ENCODE results near the gene TSSC4. TPM values are rescaled to one million over a fixed set of nuclear protein-coding genes. Genes with fewer than 3 reads are reported as not detected.

TSSC4 gene
- total RNA-seq, 2 donors from 2014 or later, result 35.6 to 59.0 TPM

DNA sequence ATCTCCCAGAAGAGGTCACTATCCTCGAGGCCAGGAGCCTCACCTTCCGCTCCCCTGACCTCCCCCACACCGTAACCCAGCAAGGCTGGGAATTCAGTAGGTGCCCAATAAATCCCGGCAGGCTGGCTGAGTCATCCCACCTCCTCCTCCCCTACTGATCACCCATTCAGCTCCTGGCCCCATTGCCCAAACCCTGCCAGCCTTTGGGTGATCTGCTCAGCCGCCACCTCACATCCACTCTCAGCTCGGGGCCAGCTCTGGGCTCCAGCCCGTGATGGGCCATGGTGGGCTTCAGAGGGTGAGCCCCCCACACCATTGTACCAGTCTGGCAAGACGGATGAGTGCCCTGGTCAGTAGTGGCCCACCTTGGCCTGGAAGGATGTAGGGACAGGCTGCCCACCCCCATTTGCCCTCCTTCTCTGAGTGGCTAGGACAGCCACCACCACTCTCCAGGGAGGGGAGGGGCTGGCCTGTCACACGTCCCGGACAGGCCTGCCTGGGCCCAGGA is 35.5 kb downstream of the TSSC4 start:
- H3K27ac ChIP-seq, result no peak overlapping the region
- TF ChIP-seq, protein P1, sequence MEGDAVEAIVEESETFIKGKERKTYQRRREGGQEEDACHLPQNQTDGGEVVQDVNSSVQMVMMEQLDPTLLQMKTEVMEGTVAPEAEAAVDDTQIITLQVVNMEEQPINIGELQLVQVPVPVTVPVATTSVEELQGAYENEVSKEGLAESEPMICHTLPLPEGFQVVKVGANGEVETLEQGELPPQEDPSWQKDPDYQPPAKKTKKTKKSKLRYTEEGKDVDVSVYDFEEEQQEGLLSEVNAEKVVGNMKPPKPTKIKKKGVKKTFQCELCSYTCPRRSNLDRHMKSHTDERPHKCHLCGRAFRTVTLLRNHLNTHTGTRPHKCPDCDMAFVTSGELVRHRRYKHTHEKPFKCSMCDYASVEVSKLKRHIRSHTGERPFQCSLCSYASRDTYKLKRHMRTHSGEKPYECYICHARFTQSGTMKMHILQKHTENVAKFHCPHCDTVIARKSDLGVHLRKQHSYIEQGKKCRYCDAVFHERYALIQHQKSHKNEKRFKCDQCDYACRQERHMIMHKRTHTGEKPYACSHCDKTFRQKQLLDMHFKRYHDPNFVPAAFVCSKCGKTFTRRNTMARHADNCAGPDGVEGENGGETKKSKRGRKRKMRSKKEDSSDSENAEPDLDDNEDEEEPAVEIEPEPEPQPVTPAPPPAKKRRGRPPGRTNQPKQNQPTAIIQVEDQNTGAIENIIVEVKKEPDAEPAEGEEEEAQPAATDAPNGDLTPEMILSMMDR (IDR thresholded peaks at IDR 0.05), result no peak
- no peaks in the 10 kb centered on the region for H3K27me3 ChIP-seq
- no peak for DNase-seq
- H3K9me3 ChIP-seq, result no peaks in the 10 kb centered on the region
- intact Hi-C loops (cut with DNase I), result no loop called here
- H3K9ac ChIP-seq (ENCODE audit: low read depth in 2 of 2, low read length in 2 of 2), result no peak overlapping the region
- no peak overlapping the region for H3K4me3 ChIP-seq
- H3K4me1 ChIP-seq, result no peaks in the 10 kb centered on the region
- H3K36me3 ChIP-seq, result no peaks in the 10 kb centered on the region

DNA sequence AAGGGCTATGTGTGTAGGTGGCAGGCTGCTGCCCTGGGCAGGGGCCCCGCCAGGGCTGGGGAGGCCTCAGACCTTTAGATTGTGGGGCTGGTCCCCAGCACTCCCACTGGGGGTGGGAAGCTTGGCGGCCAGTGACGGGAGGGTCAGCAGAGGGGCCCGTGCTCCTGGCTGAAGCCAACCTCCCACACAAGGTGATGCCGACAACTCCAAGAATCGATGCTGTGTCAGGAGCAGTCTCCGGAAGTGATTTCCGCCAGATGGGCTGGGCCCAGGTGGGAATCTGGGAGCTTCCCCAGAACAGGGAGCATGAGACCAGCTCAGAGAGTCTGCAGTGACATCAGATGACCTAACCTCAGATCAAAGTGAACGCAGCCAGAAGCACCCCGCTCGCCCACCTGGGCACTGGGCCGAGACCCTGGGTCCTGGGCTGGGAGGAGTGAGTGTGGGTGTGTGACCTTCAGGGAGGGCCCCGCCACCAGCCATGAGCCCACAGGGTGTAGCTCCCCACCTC is 36.0 kb downstream of the TSSC4 start:
- no peak overlapping the region for H3K4me3 ChIP-seq
- no peak for DNase-seq
- TF ChIP-seq, protein P1 (IDR thresholded peaks at IDR 0.05), result no peak
- H3K27ac ChIP-seq, result no peak overlapping the region
- peaks cover 2% of the 10 kb centered on the region for H3K4me1 ChIP-seq
- no peak overlapping the region for H3K9ac ChIP-seq (ENCODE audit: low read depth in 2 of 2, low read length in 2 of 2)
- no peaks in the 10 kb centered on the region for H3K27me3 ChIP-seq
- H3K9me3 ChIP-seq, result no peaks in the 10 kb centered on the region
- H3K36me3 ChIP-seq, result no peaks in the 10 kb centered on the region
- intact Hi-C loops (cut with DNase I), result no loop called here

DNA sequence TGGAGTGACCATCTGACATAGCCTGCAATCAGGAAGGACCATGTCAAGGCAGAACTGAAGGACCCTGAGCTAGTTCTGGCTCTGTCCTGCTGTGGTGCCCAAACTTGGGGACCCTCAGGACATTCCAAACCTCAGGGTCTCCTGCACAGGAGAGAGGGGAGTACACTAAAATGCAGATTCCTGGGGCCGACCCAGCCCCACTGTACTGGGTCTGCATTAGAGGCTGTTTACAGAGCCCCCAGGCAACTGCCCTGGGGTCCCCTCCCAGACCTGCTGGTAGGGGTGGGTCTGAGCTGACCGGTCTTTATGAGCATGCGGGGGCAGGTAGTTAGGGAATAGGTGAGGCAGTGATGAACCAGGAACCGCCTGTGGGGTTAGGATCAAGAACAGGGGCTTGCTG is 37.0 kb downstream of the TSSC4 start:
- no peaks in the 10 kb centered on the region for H3K36me3 ChIP-seq
- peaks cover 5% of the 10 kb centered on the region for H3K4me1 ChIP-seq
- DNase-seq, result no peak
- no peaks in the 10 kb centered on the region for H3K27me3 ChIP-seq
- TF ChIP-seq, protein P1 (IDR thresholded peaks at IDR 0.05), result no peak
- intact Hi-C loops (cut with DNase I), result no loop called here
- H3K9ac ChIP-seq (ENCODE audit: low read depth in 2 of 2, low read length in 2 of 2), result no peak overlapping the region
- H3K4me3 ChIP-seq, result no peak overlapping the region
- H3K27ac ChIP-seq, result no peak overlapping the region
- no peaks in the 10 kb centered on the region for H3K9me3 ChIP-seq

DNA sequence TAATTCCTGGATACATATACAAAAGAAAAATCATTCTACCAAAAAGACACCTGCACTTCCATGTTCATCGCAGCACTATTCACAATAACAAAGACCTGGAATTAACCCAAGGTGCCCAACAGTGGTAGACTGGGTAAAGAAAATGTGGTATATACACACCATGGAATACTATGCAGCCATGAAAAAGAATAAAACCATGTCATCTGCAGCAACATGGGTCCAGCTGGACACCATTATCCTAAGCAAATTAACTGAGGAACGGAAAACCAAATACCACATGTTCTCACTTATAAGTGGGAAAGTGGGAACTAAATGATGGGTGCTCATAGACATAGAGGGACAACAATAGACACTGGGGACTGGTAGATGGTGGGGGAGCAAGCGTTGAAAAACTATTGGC is 39.3 kb downstream of the TSSC4 start:
- H3K36me3 ChIP-seq, result no peaks in the 10 kb centered on the region
- no peaks in the 10 kb centered on the region for H3K27me3 ChIP-seq
- intact Hi-C loops (cut with DNase I), result no loop called here
- no peaks in the 10 kb centered on the region for H3K9me3 ChIP-seq
- H3K9ac ChIP-seq (ENCODE audit: low read depth in 2 of 2, low read length in 2 of 2), result no peak overlapping the region
- TF ChIP-seq, protein P1 (IDR thresholded peaks at IDR 0.05), result no peak
- H3K4me1 ChIP-seq, result peaks cover 14% of the 10 kb centered on the region
- H3K27ac ChIP-seq, result no peak overlapping the region
- no peak for DNase-seq
- no peak overlapping the region for H3K4me3 ChIP-seq

DNA sequence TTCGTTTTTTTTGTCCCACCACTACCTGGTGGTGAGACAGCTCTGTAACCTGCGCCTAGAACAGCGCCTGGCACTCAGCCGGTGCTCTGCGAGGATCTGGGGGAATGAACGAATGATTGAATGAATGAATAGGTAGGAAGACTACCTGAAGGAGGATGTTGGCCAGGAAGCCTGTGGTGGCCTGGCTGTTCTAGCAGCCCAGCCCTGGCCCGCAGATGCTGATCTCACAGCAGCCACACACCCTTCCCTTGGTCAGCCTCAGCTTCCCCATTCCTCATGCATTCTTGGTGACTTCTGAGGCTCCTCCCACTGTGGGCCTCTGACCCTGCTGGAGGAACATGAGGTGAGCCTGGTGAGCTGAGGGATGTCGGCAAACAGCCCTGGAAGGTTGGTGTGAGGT is 40.1 kb downstream of the TSSC4 start:
- TF ChIP-seq, protein P1 (IDR thresholded peaks at IDR 0.05), result no peak
- Histone ChIP-seq H3K27ac (no peak overlapping the region), H3K36me3 (no peaks in the 10 kb centered on the region), H3K4me3 (no peak overlapping the region), H3K9ac (ENCODE audit: low read depth in 2 of 2, low read length in 2 of 2) (peak overlapping the region in 1 of 2 donors; percentile 49), H3K9me3 (no peaks in the 10 kb centered on the region), H3K27me3 (no peaks in the 10 kb centered on the region), H3K4me1 (peaks cover 14% of the 10 kb centered on the region)
- DNase-seq, result peak; percentile 42
- intact Hi-C loops (cut with DNase I), result no loop called here
